ENCODE measurements around the gene GPR68.

GPR68 gene

DNA sequence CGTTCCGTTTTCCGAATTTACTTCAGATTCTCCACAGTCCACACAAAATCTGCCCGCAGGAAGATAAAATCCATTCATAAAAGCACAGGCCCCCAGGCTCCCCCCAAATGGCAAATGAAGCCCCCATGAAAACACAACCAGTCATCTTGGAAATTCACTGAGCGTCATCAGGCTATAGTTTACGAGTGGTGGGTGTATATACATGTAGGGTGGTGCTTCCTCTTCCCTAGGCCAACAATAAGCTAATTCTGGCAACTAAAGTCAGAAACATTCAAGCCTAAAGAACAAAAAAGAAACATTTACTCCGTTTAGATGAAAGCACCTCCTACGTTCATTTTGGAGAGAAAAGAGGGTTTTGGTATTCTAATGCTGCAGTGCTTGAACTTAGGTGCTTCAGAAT lies 5.8 kb downstream of the GPR68 start:
- H3K27ac ChIP-seq (ENCODE audit: low read depth, low read length) = no peak overlapping the region
- H3K36me3 ChIP-seq (ENCODE audit: insufficient read depth, low read length) = no peaks in the 10 kb centered on the region
- H3K79me2 ChIP-seq (ENCODE audit: control insufficient read depth, insufficient read depth, low read length, unreplicated experiment) = no peaks in the 10 kb centered on the region
- no peak overlapping the region for H2AFZ ChIP-seq (ENCODE audit: low read length, unreplicated experiment)
- H3K4me3 ChIP-seq (ENCODE audit: low read depth, low read length) = no peak overlapping the region
- no peaks in the 10 kb centered on the region for H3K27me3 ChIP-seq (ENCODE audit: insufficient read depth, low read length)
- peaks cover 18% of the 10 kb centered on the region for H3K4me1 ChIP-seq (ENCODE audit: control insufficient read depth, insufficient read depth, low read length, unreplicated experiment)

- Histone ChIP-seq H2AFZ (ENCODE audit: low read length, unreplicated experiment) (no peak overlapping the region), H3K4me1 (ENCODE audit: control insufficient read depth, insufficient read depth, low read length, unreplicated experiment) (peaks cover 15% of the 10 kb centered on the region), H3K79me2 (ENCODE audit: control insufficient read depth, insufficient read depth, low read length, unreplicated experiment) (no peaks in the 10 kb centered on the region), H3K27ac (ENCODE audit: low read depth, low read length) (no peak overlapping the region; the same call in 1 of the 2 replicates), H3K36me3 (ENCODE audit: insufficient read depth, low read length) (no peaks in the 10 kb centered on the region), H3K27me3 (ENCODE audit: insufficient read depth, low read length) (no peaks in the 10 kb centered on the region), H3K4me3 (ENCODE audit: low read depth, low read length) (no peak overlapping the region)
These were observed 6.4 kb downstream of the GPR68 start for GRCh38 chr14:91238085-91238484.

DNA sequence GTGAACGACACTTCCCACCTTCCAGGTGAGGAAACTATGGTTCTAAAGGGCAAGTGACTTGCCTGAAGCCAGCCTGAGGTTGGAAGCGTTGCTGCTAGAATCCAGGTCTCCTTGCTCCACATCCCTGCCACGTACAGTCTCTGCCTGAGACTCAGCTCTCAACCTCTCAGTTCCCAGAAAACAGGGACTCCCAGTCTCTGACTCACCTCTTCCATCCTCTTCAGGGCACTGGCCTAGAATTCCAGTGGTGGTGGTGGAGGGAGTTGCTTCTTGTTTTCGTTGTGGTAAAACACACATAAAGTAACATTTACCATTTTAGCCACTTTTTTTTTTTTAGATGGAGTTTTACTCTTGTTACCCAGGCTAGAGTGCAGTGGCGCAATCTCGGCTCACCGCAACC lies 7.3 kb downstream of the GPR68 start:
- Histone ChIP-seq H3K4me3 (ENCODE audit: low read depth, low read length) (no peak overlapping the region), H3K27ac (ENCODE audit: low read depth, low read length) (peak overlapping the region; percentile 64), H3K27me3 (ENCODE audit: insufficient read depth, low read length) (no peaks in the 10 kb centered on the region), H3K79me2 (ENCODE audit: control insufficient read depth, insufficient read depth, low read length, unreplicated experiment) (no peaks in the 10 kb centered on the region), H2AFZ (ENCODE audit: low read length, unreplicated experiment) (no peak overlapping the region), H3K36me3 (ENCODE audit: insufficient read depth, low read length) (no peaks in the 10 kb centered on the region; the same call in 1 of the 2 replicates), H3K4me1 (ENCODE audit: control insufficient read depth, insufficient read depth, low read length, unreplicated experiment) (peaks cover 10% of the 10 kb centered on the region)

DNA sequence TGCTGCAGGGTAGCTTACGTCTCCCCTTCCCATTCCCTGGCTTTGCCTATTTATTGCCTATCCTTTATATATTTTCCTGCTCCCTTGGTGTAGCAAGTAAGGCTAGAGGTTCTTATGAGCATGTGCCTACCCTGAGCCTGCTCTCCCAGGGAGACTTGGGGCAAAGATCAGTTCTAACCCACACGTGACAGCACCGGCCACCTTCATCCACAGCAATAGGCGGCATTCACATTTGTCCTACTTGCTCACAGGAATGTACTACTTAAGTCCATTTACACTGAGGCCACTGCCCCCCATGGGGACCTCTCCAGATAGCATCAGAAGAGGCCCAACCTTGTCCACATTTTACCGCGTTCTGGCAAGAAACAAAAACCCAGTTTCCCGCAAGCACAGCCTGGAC lies 8.7 kb downstream of the GPR68 start:
- no peaks in the 10 kb centered on the region for H3K79me2 ChIP-seq (ENCODE audit: control insufficient read depth, insufficient read depth, low read length, unreplicated experiment)
- H3K4me1 ChIP-seq (ENCODE audit: control insufficient read depth, insufficient read depth, low read length, unreplicated experiment) = peaks cover 10% of the 10 kb centered on the region
- no peaks in the 10 kb centered on the region for H3K27me3 ChIP-seq (ENCODE audit: insufficient read depth, low read length)
- H3K27ac ChIP-seq (ENCODE audit: low read depth, low read length) = no peak overlapping the region
- H2AFZ ChIP-seq (ENCODE audit: low read length, unreplicated experiment) = no peak overlapping the region
- no peaks in the 10 kb centered on the region; the same call in 1 of the 2 replicates for H3K36me3 ChIP-seq (ENCODE audit: insufficient read depth, low read length)
- no peak overlapping the region for H3K4me3 ChIP-seq (ENCODE audit: low read depth, low read length)

- H2AFZ ChIP-seq (ENCODE audit: low read length, unreplicated experiment) = no peak overlapping the region
- no peaks in the 10 kb centered on the region for H3K79me2 ChIP-seq (ENCODE audit: control insufficient read depth, insufficient read depth, low read length, unreplicated experiment)
- H3K36me3 ChIP-seq (ENCODE audit: insufficient read depth, low read length) = peaks cover 4% of the 10 kb centered on the region; the same call in 1 of the 2 replicates
- no peak overlapping the region for H3K27ac ChIP-seq (ENCODE audit: low read depth, low read length)
- no peak overlapping the region for H3K4me3 ChIP-seq (ENCODE audit: low read depth, low read length)
- H3K4me1 ChIP-seq (ENCODE audit: control insufficient read depth, insufficient read depth, low read length, unreplicated experiment) = peaks cover 16% of the 10 kb centered on the region
- no peaks in the 10 kb centered on the region for H3K27me3 ChIP-seq (ENCODE audit: insufficient read depth, low read length)
These were observed 9.8 kb downstream of the GPR68 start for GRCh38 chr14:91234791-91235114.

DNA sequence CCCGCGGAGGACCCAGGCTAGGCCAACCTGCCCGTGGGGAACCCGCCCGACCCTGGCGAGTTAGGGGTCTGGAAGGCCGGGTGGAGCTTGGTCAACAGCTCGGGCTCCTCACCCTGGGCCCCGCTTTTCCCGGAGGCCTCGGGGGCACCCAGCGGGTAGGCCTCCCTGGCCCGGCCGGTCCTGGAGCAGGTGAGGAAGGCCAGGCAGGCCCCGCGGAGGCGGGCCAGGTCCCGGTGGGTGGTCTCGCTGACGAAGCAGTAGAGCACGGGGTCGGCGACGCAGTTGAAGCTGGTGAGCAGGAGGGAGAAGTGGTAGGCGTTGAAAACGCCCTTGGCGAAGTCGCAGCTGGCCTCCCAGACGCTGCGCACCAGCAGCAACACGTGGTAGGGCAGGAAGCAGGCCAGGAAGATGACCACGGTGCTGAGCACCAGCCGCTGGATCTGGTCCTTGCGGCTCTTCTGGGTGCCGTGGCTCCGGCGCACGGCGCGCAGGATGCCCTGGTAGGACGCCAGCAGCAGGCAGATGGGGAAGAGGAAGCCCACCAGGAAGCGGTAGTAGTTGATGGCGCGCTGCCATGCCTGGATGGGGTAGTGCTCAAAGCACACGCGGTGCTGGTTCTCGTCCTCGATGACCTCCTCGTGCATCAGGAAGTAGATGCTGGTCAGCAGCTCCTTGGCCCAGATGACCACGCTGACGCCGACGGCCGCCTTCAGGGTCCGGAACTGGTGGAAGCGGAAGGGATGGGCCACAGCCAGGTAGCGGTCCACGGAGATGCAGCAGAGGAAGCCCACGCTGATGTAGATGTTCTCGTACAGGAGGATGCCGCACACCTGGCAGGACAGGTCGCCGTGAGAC lies 10.3 kb downstream of the GPR68 start:
- no peak overlapping the region for H3K27ac ChIP-seq (ENCODE audit: low read depth, low read length)
- H3K4me1 ChIP-seq (ENCODE audit: control insufficient read depth, insufficient read depth, low read length, unreplicated experiment) = peaks cover 22% of the 10 kb centered on the region
- H3K79me2 ChIP-seq (ENCODE audit: control insufficient read depth, insufficient read depth, low read length, unreplicated experiment) = no peaks in the 10 kb centered on the region

DNA sequence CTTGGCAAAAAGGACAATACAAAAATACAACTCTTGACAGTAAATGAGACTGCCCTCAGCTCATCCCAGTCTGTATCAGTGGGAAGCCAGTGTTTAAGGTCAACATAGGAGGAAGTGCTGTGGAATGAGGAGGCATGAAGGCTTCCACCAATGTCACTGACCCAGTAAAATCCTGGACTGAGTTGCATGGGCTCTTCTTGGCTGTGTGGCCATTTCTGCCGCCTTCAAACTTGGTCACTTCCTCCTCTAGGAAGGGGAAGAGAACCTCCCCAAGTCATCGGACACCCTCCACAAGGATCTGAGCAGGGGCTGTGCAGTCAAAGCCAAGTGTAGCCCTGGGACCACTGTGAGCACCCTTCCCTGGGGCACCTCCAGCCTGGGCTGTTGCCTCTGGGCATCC lies 11.9 kb downstream of the GPR68 start:
- Histone ChIP-seq H3K79me2 (ENCODE audit: control insufficient read depth, insufficient read depth, low read length, unreplicated experiment) (no peaks in the 10 kb centered on the region), H3K27me3 (ENCODE audit: insufficient read depth, low read length) (no peaks in the 10 kb centered on the region), H3K27ac (ENCODE audit: low read depth, low read length) (no peak overlapping the region), H3K36me3 (ENCODE audit: insufficient read depth, low read length) (peaks cover 4% of the 10 kb centered on the region; the same call in 1 of the 2 replicates), H2AFZ (ENCODE audit: low read length, unreplicated experiment) (no peak overlapping the region), H3K4me3 (ENCODE audit: low read depth, low read length) (no peak overlapping the region), H3K4me1 (ENCODE audit: control insufficient read depth, insufficient read depth, low read length, unreplicated experiment) (peaks cover 34% of the 10 kb centered on the region)

More for the DNA sequence above, 10.3 kb downstream of the GPR68 start:
- Histone ChIP-seq H2AFZ (ENCODE audit: low read length, unreplicated experiment) (no peak overlapping the region), H3K4me3 (ENCODE audit: low read depth, low read length) (no peak overlapping the region), H3K27me3 (ENCODE audit: insufficient read depth, low read length) (no peaks in the 10 kb centered on the region), H3K36me3 (ENCODE audit: insufficient read depth, low read length) (peaks cover 4% of the 10 kb centered on the region; the same call in 1 of the 2 replicates)

GRCh38 chr14:91232052-91232451 lies 12.5 kb downstream of the GPR68 start:
- Histone ChIP-seq H3K4me1 (ENCODE audit: control insufficient read depth, insufficient read depth, low read length, unreplicated experiment) (peaks cover 34% of the 10 kb centered on the region), H3K36me3 (ENCODE audit: insufficient read depth, low read length) (peaks cover 4% of the 10 kb centered on the region; the same call in 1 of the 2 replicates), H2AFZ (ENCODE audit: low read length, unreplicated experiment) (no peak overlapping the region), H3K4me3 (ENCODE audit: low read depth, low read length) (no peak overlapping the region), H3K27me3 (ENCODE audit: insufficient read depth, low read length) (no peaks in the 10 kb centered on the region), H3K27ac (ENCODE audit: low read depth, low read length) (no peak overlapping the region), H3K79me2 (ENCODE audit: control insufficient read depth, insufficient read depth, low read length, unreplicated experiment) (no peaks in the 10 kb centered on the region)

DNA sequence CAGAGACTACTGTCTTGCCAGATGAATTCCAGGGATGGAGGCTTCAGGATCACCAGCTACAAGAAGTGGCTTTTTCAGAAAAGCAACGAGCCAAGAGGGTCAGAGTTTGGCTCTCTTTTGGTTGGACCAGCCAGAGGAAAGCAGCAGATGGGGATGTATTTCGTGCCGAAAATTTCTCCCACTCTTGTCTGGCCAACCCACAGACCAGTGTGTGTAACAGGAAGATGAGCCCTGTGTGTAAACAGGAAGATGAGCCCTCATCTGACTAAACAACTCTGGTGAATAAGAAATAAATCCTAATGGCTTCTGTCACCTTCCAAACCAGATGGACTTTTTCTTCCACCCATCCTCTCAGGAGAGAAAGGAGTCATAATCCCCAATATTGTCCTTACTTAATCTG lies 13.1 kb downstream of the GPR68 start:
- H3K4me3 ChIP-seq (ENCODE audit: low read depth, low read length) = no peak overlapping the region
- H3K4me1 ChIP-seq (ENCODE audit: control insufficient read depth, insufficient read depth, low read length, unreplicated experiment) = peaks cover 32% of the 10 kb centered on the region
- H3K27ac ChIP-seq (ENCODE audit: low read depth, low read length) = no peak overlapping the region
- no peaks in the 10 kb centered on the region for H3K79me2 ChIP-seq (ENCODE audit: control insufficient read depth, insufficient read depth, low read length, unreplicated experiment)
- peaks cover 4% of the 10 kb centered on the region; the same call in 1 of the 2 replicates for H3K36me3 ChIP-seq (ENCODE audit: insufficient read depth, low read length)
- no peak overlapping the region for H2AFZ ChIP-seq (ENCODE audit: low read length, unreplicated experiment)
- H3K27me3 ChIP-seq (ENCODE audit: insufficient read depth, low read length) = no peaks in the 10 kb centered on the region

DNA sequence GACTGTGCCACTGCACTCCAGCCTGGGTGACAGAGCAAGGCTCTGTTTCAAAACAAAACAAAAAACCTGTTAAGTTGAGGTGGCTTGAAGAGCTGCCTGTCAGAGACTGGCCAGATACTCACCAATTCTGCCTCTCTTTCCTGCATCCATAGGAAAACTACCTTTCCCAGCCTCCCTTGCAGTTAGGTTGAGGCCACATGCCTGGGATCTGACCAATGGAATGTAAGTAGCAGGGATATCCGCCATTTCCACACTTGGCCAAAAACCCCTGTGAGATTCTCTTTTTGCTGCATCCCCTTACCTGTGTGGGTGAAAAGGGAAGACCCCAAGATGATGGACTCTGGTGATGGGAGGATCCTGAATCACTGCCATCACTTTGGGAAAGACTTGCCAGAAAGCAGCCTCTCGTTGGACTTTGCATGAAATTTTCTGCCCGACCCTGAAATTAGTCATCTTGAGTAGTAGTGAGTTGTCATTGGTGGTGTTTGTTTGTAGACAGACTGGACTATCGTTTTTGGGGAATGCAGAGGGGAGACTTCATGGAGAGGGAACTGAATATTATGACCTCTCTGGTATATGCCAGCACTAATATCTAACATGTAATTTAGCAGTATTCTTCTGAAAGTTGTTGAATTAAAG lies 14.0 kb downstream of the GPR68 start:
- Histone ChIP-seq H2AFZ (ENCODE audit: low read length, unreplicated experiment) (no peak overlapping the region), H3K4me1 (ENCODE audit: control insufficient read depth, insufficient read depth, low read length, unreplicated experiment) (peaks cover 32% of the 10 kb centered on the region), H3K27me3 (ENCODE audit: insufficient read depth, low read length) (no peaks in the 10 kb centered on the region), H3K27ac (ENCODE audit: low read depth, low read length) (no peak overlapping the region), H3K79me2 (ENCODE audit: control insufficient read depth, insufficient read depth, low read length, unreplicated experiment) (no peaks in the 10 kb centered on the region), H3K4me3 (ENCODE audit: low read depth, low read length) (peak overlapping the region; percentile 43; the same call in 1 of the 2 replicates), H3K36me3 (ENCODE audit: insufficient read depth, low read length) (peaks cover 4% of the 10 kb centered on the region; the same call in 1 of the 2 replicates)

Measured in ACC112 (cell line).